Effector CD4-positive, alpha-beta T cell (primary cell): ENCODE measurements around the gene APOL6.
"Not testable (repeated sequence)": the region's sequence is repeated elsewhere in the genome, so short reads cannot be mapped to it uniquely, and the experiment has no call there.

Experiments
- DNase-seq: peaks from one replicate; pipeline ENCODE4 v3.0.0-alpha.2; 2020

Gene APOL6

DNA sequence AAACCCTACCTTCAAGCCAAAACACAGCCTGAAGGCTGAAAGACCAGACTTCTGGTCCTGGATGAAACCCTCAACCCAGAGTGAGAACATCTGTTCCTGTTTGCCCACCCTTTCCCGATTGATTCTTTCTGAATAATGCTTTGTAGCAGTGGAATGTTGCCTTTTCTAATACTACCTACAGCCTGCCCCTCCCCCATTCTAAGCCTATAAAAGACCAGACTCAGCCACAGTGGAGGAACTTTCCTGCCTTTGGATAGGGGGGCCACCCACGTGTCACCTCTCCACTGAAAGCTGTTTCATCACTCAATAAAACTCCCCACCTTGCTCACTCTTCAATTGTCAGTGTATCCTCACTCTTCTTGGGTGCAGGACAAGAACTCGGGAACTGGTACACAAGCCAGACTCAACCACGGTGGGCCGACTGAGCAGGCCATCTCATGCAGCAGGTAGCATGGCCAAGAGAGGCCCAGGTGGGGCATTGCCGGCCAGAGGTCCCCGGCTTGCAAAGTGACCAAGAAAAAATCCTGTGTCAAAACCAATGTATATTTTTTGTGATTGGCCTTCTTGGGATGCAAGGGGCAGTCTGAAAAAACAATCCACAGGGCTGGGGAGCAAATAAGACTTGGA lies 6.6 kb upstream of the APOL6 start:
- DNase-seq, result no peak

DNA sequence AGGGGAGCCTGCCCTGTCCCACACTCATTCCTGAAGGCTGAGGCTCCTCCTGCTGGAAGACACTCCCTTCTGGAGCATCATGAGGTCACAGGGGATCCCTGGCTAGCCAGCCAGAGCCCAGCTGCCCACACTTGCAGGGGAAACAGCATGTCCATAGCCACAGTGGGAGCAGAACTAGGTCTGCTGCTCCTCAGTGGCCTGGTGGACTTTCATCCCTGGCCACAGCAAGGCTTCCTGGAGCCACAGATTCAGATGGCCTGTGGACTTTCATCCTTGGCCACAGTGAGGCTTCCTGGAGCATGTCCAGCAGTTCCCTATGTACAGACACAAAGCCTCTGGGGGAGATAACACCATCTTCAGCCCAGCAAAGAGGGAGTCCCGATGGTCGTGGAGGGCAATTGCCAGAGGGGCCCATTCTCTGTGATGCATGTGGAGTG lies 5.9 kb upstream of the APOL6 start:
- DNase-seq, result no peak

DNA sequence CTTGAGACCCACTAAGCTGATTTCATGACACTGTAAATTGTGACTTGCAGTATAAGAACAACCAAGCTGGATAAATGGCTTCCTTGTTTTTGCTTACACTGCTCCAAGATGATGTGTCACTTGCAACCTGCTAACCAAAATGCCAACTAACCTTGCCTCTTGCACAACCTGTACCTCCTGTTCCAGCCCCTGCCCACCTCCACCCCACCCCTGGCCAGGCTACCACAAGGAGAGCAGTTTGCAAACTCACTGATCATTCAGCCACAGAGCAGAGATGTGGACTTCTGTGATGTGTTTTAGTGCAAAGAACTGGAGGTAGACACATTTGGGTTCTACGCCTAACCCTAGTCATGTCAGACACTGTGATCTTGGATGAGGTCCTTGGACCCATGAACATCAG lies 4.3 kb upstream of the APOL6 start:
- DNase-seq, result no peak

DNA sequence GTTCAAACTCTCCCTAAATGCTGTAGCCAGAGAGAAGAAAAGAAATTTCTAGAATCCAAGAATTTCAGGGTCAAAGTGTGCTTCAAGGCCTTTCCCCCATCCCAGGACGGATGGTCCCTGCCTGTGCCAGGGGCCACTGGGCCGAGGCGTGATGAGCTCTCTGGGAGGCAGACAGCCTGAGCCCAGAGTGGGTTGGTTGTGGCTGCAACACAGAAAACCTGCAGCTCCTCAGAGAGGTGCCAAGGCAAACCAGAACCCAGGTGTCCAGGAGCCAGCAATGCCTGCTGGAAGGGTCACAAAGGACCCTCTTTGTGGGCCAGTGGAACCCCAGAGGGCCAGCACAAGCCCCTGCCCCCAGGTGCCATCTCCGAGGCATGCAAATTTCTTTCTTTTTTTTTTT lies 2.6 kb upstream of the APOL6 start:
- DNase-seq, result no peak

DNA sequence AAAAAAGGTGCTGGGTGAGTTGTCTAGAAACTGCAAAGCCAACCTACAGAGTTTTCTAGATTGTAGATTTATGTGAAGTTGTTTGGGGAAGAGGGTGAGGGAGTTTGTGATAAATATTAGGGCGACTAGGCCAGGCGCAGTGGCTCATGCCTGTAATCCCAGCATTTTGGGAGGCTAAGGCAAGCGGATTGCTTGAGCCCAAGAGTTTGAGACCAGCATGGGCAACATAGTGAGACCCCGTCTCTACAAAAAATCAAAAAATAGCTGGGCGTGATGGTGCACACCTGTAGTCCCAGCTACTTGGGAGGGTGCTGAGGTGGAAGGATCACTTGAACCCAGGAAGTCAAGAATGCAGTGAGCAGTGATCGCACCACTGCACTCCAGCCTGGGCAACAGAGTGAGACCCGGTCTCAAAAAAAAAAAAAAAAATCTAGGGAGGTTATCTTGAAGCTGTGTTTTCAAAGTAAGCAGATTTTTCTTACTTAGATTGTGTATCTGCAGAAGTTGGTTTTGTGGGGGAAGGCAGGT lies 844 bp downstream of the APOL6 start:
- DNase-seq, result no peak

DNA sequence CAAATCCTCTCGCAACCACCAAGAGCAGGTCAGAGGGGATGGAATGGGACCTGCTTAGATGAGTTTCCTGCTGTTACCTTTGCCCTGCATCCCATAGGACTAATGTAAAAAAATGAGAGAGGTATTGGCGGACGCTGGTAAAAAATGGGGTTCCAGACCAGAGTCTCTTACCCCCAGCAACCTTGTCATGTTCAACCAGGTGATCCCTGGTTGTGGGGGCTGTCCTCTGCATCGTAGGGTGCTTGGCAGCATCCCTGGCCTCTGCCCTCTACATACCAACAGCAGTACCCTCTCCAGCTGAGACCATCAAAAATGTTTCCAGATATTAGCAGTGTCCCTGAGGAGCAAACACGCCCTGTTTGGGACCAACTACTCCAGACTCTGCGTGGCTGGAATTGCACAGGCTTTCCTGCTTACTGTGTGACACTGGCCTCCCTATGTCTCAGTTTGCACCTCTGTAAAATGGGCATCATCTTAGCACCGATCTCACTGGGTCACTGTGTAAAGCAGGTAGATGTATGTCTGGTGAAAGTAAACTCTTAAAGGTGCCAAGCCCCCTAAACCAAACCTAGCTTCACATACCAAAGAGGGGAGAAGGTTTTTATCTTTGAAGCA lies 1.5 kb downstream of the APOL6 start:
- no peak for DNase-seq

DNA sequence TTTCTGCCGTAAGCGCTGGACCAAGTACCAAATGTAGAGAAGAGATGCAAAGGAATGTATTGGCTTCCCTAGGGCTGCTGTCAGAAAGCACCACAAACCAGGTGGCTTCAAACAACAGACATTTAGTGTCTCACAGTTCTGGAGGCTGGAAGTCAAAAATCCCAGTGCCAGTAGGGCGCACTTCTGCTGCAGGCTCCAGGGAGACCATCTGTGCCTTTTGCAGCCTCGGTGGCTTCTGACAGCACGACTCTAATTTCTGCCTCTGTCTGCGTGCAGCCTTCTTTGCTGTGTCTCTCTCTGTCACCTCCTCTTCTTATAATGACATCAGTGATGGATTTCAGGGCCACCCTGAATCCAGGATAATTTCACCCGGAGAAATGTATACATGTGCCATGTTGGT lies 2.8 kb downstream of the APOL6 start:
- DNase-seq, result no peak

DNA sequence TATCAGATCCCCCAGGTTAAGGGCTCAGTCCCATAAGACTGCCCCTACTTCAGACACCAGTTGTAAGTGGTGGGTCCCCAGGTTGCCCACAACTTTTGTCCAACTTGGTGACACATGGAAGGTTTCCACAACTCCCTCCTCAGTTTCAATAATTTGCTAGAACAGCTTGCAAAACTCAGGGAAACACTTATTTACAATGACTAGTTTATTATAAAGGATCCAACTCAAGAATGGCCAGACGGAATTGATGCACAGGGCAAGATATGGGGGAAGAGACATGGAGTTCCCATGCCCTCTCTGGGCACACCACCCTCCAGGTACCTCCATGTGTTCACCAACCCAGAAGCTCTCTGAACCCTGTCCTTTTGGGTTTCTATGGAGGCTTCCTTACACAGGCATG lies 5.6 kb downstream of the APOL6 start:
- DNase-seq, result no peak

DNA sequence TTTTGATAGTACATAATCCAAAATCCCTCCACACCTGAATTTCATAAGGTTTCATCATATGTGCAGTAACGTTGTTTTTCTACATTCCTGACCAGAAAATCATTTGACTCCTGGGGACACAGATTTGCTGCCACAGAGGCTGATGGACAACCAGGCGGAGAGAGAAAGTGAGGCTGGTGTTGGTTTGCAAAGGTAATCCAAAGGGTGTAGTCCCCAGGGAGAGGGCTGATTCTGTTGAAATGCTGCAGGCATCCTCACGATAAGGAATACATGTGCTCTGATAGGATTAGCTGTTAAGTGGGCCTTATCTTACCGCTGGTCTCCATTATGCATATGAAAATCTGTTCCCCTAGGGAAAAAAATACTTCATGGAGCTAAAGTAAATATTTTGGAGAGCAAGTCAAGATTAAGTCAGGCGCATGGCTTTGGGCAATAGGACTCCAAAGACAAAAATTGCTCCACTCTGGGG lies 8.1 kb downstream of the APOL6 start:
- no peak for DNase-seq

DNA sequence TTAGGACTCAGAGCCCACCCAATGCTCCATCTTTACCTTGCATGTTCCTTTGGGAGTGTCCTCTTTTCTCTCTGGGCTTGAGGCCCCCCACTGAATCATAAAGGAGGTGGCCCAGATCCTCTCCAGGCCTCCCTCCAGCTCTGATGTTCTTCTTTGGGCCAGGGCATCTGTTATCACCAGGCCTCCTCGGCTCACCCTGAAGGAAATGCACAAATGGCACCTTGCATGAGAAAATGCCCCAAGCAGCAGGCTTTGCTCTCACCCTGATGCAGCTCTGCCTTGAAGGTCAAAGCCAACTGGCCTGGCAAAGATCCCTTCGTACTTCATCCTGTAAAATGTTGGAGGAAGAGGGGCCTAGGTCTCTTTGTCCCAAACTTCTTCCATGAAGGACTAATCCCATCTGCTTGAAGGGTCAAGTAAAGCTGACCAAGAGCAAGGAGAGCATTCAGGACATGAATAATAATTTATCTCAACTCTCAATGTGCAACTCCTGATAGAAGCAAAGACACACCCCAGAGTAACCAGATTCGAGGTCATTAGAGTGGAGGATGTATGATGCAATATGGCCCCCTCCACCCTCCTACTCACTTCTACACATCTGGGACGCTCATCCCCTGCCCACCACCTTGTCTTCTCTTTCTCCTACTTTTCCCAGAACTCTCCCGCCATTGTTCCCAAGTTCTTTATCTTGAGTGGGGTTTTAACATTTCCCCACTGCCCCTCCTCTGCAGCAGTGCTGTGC lies 9.5 kb downstream of the APOL6 start:
- no peak for DNase-seq

DNA sequence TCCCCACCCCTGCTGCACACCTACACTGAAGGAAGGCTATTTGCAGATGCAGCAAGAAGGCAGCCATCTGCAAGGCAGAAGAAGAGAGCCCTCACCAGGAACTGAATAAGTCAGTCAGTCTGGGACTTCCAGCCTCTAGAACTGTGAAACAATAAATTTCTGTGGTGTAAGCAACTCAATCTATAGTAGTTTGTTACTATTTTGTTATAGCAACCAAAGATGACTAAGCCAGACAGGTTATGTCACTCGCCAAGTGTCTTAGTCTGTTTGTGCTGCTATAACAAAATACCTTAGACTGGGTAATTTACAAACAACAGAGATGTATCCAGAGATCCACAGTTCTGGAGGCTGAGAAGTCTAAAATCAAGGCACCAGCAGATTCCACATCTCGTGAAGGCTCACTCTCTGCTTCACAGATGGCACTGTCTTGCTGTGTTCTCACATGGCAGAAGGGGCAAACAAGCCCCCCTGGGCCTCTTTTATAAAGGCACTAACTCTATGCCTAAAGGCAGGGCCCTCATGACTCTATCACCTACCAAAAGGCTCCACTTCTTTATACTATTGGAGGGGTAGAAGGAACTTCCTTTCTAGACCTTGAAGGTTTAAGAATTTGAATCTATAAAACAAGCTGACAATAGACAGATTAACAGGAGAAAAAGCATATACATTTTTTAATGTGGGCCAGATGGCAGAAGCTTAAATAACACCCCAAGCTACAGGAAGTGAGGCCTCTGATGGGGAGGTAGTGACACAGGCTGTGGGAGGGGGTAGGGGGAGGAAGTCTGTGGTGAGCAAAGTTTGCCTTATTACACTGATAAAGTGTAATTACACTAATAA lies 12.3 kb downstream of the APOL6 start:
- peak; percentile 65 for DNase-seq

DNA sequence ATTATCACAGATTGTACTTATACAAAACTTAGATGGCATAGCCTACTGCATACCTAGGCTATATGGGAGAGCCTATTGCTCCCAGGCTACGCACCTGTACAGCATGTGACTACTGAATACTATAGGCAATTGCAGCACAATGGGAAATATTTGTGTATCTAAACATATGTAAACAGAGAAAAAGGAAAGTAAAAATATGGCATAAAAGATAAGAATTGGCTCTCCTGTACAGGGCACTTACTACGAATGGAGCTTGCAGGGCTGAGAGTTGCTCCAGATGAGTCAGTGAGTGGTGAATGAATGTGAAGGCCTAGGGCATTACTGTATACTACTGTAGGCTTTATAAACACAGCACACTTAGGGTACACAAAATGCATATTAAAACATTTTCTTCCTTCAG lies 13.2 kb downstream of the APOL6 start:
- DNase-seq, result no peak

DNA sequence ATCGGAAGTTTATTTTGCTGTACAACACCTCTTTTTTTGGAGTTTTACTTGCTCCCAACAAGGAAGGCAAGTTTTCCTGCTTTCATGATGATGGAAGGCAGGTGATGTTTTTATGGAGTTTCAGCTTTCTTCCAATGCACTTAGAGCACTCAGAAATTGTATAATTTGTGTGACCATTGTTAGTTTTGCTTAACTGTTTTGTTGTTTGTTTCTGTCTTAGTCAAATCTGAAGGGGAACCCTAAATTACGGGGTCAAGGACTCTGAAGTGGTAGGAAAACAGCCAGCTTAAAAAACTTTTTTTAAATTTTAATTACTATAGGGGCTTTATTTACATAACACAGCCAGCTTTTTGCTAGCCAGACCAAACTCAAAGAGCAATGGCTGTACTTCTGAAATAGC lies 14.7 kb downstream of the APOL6 start:
- no peak for DNase-seq

DNA sequence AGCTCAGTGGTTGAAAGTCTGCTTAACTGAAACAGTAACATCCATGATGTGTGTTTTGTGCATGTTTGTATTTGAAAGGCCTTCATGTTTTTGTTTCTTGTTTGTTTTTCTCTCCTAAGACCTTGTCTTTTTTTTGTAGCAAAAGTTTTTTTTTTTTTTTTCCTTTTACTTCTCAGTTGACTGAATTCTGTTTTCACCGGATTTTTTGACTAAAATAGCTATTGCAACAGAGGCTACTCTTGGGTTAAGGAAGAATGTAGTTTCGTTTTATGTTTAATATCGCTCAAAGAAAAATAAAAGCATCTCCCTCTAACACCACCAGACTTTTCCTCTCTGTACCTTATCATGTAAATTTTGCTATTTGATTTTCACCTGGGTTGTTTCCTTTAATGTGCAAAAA lies 15.1 kb downstream of the APOL6 start:
- DNase-seq, result no peak

DNA sequence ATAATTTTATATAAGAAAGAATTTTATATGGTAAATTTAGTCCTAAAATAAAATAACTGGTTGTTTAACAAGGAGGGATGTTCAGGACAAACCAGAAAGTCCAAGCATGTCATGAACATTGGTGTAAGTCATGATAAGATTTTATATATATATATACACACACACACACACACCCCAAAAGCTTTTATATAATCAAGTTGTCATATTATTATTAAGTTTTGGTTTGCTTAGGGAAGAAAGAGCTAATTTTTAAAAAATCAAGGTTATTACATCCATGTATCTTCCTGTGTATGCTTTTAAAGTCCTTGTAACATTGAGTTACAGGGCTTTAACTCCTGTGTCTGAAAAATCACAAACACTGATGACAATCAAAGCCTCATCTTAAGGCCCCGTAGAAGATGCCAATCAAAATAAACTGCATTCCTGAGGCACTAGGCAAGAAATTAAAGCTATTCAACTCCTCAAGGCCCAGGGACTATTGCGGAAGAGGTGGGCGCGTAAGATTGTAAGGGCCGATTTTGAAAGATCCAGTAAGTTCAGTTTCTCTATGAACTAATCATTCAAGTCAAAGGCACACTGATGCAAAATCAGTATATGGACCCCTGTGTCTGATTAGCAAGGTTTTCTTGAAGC lies 16.8 kb downstream of the APOL6 start:
- DNase-seq, result no peak

DNA sequence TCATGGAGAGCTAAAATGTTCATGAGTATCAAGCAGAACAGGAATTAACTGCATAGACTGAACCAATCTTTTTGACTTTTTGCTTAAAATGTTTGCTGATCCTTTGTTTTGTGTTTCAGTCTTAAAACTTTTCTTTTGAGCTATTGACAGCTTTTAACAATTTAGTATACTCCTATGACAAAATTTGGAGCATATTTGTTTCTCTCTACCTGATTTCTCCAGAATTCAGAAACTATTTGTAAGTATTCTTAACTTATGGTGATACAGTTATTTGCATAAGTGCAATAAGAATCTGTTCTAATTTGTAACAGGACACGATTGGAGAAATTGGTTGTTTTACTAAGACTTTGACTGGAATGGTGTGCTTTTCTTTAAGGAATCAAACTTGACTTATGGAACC lies 18.5 kb downstream of the APOL6 start:
- not testable (repeated sequence) for DNase-seq

DNA sequence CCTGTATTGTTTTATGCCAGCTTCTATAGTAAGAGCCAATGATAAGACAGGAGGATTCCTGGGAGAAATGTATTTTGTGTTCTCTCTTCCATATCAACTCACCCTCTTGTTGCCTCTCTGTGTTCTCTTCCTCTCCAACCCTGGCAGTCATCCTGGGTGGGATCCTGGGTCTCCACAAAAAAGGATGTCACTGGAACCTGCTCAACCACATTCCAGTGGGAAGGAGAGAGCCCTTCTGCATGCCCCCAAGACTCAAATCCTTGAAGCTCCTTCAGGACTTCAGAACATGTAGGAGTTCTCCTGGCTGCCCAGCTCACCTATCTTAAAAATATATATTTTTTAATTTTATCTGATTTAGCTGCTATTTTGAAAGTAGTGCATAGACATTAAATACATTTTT lies 26.1 kb downstream of the APOL6 start:
- DNase-seq, result no peak

DNA sequence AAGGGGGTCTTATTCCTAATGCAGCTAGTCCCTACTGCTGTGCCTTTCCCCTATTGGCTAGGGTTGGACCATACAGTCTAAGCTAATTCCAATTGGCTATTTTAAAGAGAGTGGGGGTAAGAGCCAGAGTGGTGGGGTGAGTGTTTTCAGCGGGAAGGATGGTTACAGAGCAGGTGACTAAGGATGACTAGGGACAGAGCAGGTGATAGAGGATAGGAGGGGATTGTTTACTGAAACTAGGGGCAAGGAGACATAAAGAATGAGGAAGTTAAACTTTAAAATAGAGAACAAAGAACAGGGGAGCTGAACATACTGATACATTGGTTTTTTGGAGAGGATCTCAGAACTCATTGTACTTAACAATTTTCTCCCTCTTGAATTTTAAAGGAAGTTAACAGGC lies 27.8 kb downstream of the APOL6 start:
- DNase-seq, result not testable (repeated sequence)

DNA sequence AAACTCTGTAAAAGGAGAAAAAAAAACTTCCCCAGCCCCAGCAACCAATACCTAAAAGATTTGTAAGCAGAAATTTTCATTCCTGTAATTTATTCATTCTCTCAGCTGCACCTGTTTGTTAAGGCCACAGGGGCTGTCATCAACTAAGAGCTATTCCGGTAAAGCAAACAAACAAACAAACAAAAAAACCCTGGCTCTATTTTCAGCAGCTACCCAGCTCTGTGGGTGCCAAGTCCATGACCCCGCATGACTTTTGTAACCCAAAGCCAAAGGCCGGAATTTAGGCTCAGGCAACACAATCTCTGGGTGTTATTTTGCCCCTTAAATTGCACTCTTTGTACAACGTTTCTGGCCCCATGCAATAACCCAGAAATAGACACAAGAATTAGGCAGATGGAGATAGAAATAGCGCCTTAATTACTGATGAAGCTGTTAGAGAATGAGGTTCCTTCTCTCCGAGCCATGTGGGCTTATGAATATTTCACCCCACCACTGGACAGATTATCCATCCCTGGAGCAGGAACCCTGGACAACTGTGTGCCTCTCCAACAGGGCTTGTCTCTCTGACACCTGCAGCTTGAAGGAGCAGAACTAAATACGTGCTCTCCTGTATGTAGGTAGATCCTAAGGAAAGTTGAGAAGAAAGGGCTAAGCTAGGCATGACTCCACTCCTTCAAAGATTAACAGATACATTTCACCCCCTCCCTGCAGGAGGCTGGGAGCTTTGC lies 29.4 kb downstream of the APOL6 start:
- no peak for DNase-seq

DNA sequence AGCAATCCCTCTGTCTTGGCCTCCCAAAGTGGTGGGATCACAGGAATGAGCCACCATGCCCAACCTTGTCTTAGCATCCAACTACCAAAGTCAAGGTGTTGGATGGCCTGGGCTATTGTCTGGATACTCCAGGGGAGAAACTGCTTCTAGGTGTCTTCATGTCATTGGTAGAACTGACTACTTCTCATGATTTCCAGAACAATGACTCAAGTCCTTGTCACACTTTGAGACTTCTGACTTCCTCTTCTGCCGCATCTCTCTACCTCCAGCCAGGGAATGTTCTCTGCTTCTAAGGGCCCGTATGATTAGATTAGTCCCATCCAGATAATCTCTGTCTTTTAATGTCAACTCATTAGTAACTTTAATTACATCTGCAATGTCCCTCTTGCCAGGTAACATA lies 30.6 kb downstream of the APOL6 start:
- DNase-seq, result no peak

DNA sequence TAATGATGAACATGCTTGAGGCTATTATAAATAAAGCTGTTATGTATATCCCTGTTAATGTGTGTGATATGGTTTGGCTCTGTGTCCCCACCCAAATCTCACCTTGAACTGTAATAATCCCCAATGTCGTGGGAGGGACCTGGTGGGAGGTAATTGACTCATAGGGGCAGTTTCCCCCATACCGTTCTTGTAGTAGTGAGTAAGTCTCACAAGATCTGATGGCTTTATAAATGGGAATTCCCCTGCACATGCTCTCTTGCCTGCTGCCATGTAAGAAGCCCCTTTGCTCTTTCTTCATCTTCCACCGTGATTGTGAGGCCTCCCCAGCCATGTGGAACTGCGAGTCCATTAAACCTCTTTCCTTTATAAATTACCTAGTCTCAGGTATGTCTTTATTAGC lies 31.2 kb downstream of the APOL6 start:
- DNase-seq, result not testable (repeated sequence)
